Aorta (tissue), 5 donors: ENCODE measurements around the gene SFR1. TPM values are rescaled to one million over a fixed set of nuclear protein-coding genes. Genes with fewer than 3 reads are reported as not detected.
"Not testable (repeated sequence)": the region's sequence is repeated elsewhere in the genome, so short reads cannot be mapped to it uniquely, and the experiment has no call there.

Source experiments
- ATAC-seq: fragments of 200-7000 bp; cut with Tn5 transposase; one replicate; pipeline ENCODE4 v1.9.1; 2022; ENCODE audit warnings: moderate library complexity; ENCODE audit not compliant: low FRiP score
- DNase-seq, 2 donors: peaks; one replicate each; pipeline ENCODE4 v3.0.0-alpha.2; 2020
- H3K27ac ChIP-seq, 2 donors: one replicate each; pipeline ENCODE4 v1.5.1; 2013; ENCODE audit warnings: low read length in 2 of 2, mild to moderate bottlenecking in 2 of 2, moderate library complexity in 2 of 2, control low read depth in 1 of 2, inconsistent platforms in 1 of 2, low read depth in 1 of 2
- H3K27me3 ChIP-seq, 2 donors: one replicate each; pipeline ENCODE4 v1.6.1; 2013; ENCODE audit warnings: control low read depth in 1 of 2, low read length in 1 of 2, mild to moderate bottlenecking in 1 of 2, moderate library complexity in 1 of 2; ENCODE audit not compliant: insufficient read depth in 2 of 2, control insufficient read depth in 1 of 2
- H3K36me3 ChIP-seq, 2 donors: one replicate each; pipeline ENCODE4 v1.6.1; 2013; ENCODE audit warnings: control low read depth in 1 of 2, low read length in 1 of 2, mild to moderate bottlenecking in 1 of 2; ENCODE audit not compliant: insufficient read depth in 2 of 2, control insufficient read depth in 1 of 2
- H3K4me1 ChIP-seq, 2 donors: one replicate each; pipeline ENCODE4 v1.6.1; 2013; ENCODE audit warnings: low read length in 2 of 2, control low read depth in 1 of 2, mild to moderate bottlenecking in 1 of 2, moderate library complexity in 1 of 2; ENCODE audit not compliant: insufficient read depth in 2 of 2, control insufficient read depth in 1 of 2
- H3K4me3 ChIP-seq, 2 donors: one replicate each; pipeline ENCODE4 v1.5.1; 2013; ENCODE audit warnings: low read length in 2 of 2, control low read depth in 1 of 2, mild to moderate bottlenecking in 1 of 2
- H3K9me3 ChIP-seq: one replicate; pipeline ENCODE4 v1.6.1; 2013; ENCODE audit warnings: mild to moderate bottlenecking, low read length; ENCODE audit not compliant: control insufficient read depth
- WGBS, 2 donors: extraction: QIAGEN DNeasy Blood & Tissue Kit; methylation state at CpG; one replicate each; pipeline ENCODE4 v1.1.7; 2013; 5-methylcytosine and 5-hydroxymethylcytosine counted together
- intact Hi-C, 2 donors: fragments of 100-400 bp; cut with DNase I; formaldehyde crosslinking; loops; one replicate each; pipeline versions ENCODE4 v1.14.2 to v1.15.0; 2022
- polyA plus RNA-seq, 2 donors: library from polyadenylated mRNA; stranded (reverse); fragments of 200-250 nt; gene quantifications; one replicate each; pipeline ENCODE4 v1.2.3, GENCODE V29; 2013
- total RNA-seq, 2 donors: library from RNA; stranded (reverse); fragmentation: NEBNext Ultra II Directional; extraction: Animal tissue kit (Norgen Biotek cat#: 25700); gene quantifications; one replicate each; pipeline ENCODE4 v1.2.1, GENCODE V29; 2021
- donor health status: healthy with polysubstance abuse.
- donor health status: Bipolar disorder and iron deficiency.
- donor health status: DM: no; HTN: no; CAD: no.
- donor health status: DM: no; HTN: no; CAD: no.
- donor health status: DM: yes; HTN: yes; CAD: no.

SFR1 gene
- total and polyA plus RNA-seq, 4 donors, result 6.0 to 8.9 (median 6.6) TPM

DNA sequence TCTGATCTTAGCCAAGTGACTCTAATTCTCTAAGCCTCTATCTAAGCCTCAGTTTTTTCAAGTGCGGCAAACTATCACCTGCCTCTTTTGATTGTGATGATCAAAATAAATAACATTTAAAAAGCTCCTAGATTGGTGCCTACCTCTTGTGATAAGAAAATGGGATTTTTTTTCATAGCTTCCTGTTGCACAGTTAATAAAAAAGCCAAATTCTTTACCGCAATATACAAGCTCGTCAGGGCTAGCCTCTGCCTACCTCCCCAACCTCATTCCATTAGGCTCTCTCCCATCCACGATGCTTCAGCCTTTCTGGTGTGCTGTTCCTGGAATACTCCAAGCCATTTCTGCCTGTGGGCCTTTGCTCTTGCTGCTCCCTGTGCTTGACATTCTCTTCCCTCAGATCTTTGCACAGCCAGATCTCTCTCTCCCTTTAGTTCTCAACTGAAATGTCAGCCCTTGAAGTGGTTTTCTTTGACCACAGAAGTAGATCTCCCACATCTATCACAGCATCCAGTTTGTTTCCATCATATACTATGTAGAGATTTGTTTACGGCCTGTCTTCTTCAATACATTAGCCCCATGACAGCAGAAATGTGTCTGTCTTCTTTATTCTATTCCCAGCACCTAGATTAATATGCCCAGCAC lies 48.8 kb downstream of the SFR1 start:
- intact Hi-C loops, result no loop called here
- Histone ChIP-seq H3K4me3 (no peak overlapping the region), H3K4me1 (no peaks in the 10 kb centered on the region), H3K36me3 (no peaks in the 10 kb centered on the region), H3K9me3 (no peaks in the 10 kb centered on the region), H3K27ac (no peak overlapping the region), H3K27me3 (no peaks in the 10 kb centered on the region)
- ATAC-seq, result no peak
- WGBS, 2 donors, result 90 to 91% methylated on average over 5 of the region's 5 CpGs
- no peak for DNase-seq

DNA sequence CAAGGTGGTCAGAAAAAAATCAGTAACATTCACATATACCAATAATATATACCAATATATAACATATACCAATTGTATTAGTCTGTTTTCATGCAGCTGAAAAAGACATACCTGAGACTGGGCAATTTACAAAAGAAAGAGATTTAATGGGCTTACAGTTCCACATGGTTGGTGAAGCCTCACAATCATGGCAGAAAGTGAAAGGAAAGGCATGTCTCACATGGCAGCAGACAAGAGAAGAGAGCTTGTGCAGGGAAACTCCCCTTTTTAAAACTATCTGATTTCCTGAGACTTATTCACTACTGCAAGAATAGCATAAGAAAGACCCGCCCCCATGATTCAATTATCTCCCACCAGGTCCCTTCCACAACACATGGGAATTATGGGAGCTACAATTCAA lies 52.2 kb downstream of the SFR1 start:
- WGBS, 2 donors, result 68 to 74% methylated on average over 1 of the region's 1 CpG
- H3K27ac ChIP-seq, H3K4me1 ChIP-seq, DNase-seq, H3K36me3 ChIP-seq, H3K4me3 ChIP-seq, intact Hi-C loops, H3K9me3 ChIP-seq, ATAC-seq, H3K27me3 ChIP-seq: not testable (repeated sequence)

Other genes with a start within 250 kb of the SFR1 start
- 10 to 100 TPM; 20.3 to 24.2 TPM for gene STN1, start 204.0 kb upstream of the SFR1 start, total RNA-seq
- 10 to 100 TPM; 16.9 to 20.8 TPM for gene STN1, start 204.0 kb upstream of the SFR1 start, polyA plus RNA-seq
- gene SLK, start 155.0 kb upstream of the SFR1 start, total RNA-seq, result 10 to 100 TPM; 47.0 to 50.2 TPM
- gene SLK, start 155.0 kb upstream of the SFR1 start, polyA plus RNA-seq, result 10 to 100 TPM; 16.0 to 19.7 TPM
- 1 to 10 TPM in 1 of 2 donors, under 1 TPM in 1; 0.87 to 1.5 TPM for gene COL17A1, start 36.3 kb upstream of the SFR1 start, total RNA-seq
- gene COL17A1, start 36.3 kb upstream of the SFR1 start, polyA plus RNA-seq, result 1 to 10 TPM in 1 of 2 donors, under 1 TPM in 1; 0.28 to 1.5 TPM
- gene CFAP43, start 110.2 kb downstream of the SFR1 start, total RNA-seq, result under 1 TPM; 0.19 to 0.27 TPM
- gene CFAP43, start 110.2 kb downstream of the SFR1 start, polyA plus RNA-seq, result under 1 TPM in 1 of 2 donors, not detected in 1; 0.10 TPM
- 10 to 100 TPM; 84.1 to 95.9 TPM for gene GSTO1, start 132.7 kb downstream of the SFR1 start, total RNA-seq
- 100 to 1,000 TPM; 125 to 235 TPM for gene GSTO1, start 132.7 kb downstream of the SFR1 start, polyA plus RNA-seq
- gene GSTO2, start 147.0 kb downstream of the SFR1 start, total RNA-seq, result 1 to 10 TPM; 1.7 to 3.5 TPM
- gene GSTO2, start 147.0 kb downstream of the SFR1 start, polyA plus RNA-seq, result 1 to 10 TPM; 3.5 to 4.3 TPM
- 10 to 100 TPM; 22.3 to 51.4 TPM for gene ITPRIP, start 216.3 kb downstream of the SFR1 start, total RNA-seq
- 10 to 100 TPM in 1 of 2 donors, 1 to 10 TPM in 1; 4.3 to 15.5 TPM for gene ITPRIP, start 216.3 kb downstream of the SFR1 start, polyA plus RNA-seq
- 1 to 10 TPM; 1.1 to 1.3 TPM for gene CFAP58, start 231.7 kb downstream of the SFR1 start, total RNA-seq
- under 1 TPM; 0.38 to 0.67 TPM for gene CFAP58, start 231.7 kb downstream of the SFR1 start, polyA plus RNA-seq